K562 (cell line): ENCODE data around the gene LASP1.

Experiments used
- ATF2 ChIP-seq: sonication (generic); formaldehyde crosslinking; IDR thresholded peaks from 2 replicates; pipeline ENCODE4 v1.8.1; 2022; ENCODE audit warnings: missing genetic modification reagents
- RBM39 ChIP-seq: fragments of 200-400 bp; formaldehyde crosslinking; optimal IDR thresholded peaks from 2 replicates; pipeline ENCODE3; 2018; ENCODE audit warnings: low read depth, low read length

- TF ChIP-seq ATF2 (CRISPR knock-in tag): no peak
- no peak for TF ChIP-seq RBM39
These were observed 88.5 kb downstream of the LASP1 start for GRCh38 chr17:38958326-38958725.
